ENCODE measurements around the gene BTBD6. TPM values are rescaled to one million over a fixed set of nuclear protein-coding genes. Genes with fewer than 3 reads are reported as not detected.

BTBD6 gene
- total and polyA plus RNA-seq, 9 of the 15 experiments (the other 6 are each of a cell fraction or from before 2014, with no cell fraction given), result not detected

GRCh38 chr14:105247715-105248367 lies 492 bp upstream of the BTBD6 start:
- no peaks in the 10 kb centered on the region for H3K27me3 ChIP-seq (ENCODE audit: control insufficient read depth in 2 of 2, insufficient read depth in 2 of 2, low read length in 2 of 2)
- no TSS peak for BruUV-seq (replicated peaks)
- no peak for DNase-seq (ENCODE audit: extremely low read depth in 1 of 4, low spot score in 3 of 4)
- no peaks in the 10 kb centered on the region for H3K79me2 ChIP-seq (ENCODE audit: control insufficient read depth, insufficient read depth, low read length)
- no peak overlapping the region for H3K27ac ChIP-seq (ENCODE audit: extremely low read depth, low read depth, low read length)
- no peaks in the 10 kb centered on the region for H3K4me1 ChIP-seq (replicated peaks in 1 of 2; ENCODE audit: control insufficient read depth in 2 of 2, insufficient read depth in 2 of 2, low read length in 2 of 2)
- POLR2A ChIA-PET, result no interaction called here
- H3K9me1 ChIP-seq (ENCODE audit: control insufficient read depth, insufficient read depth, low read length), result no peaks in the 10 kb centered on the region
- FAIRE-seq, result no peak
- H2AFZ ChIP-seq (ENCODE audit: low read depth, low read length), result no peak overlapping the region
- no peak overlapping the region for H3K4me2 ChIP-seq (ENCODE audit: insufficient read depth, low read length)
- no peaks in the 10 kb centered on the region for H4K20me1 ChIP-seq (replicated peaks; ENCODE audit: control insufficient read depth, insufficient read depth, low read length)
- in situ Hi-C loops (cut with MboI) (no loop called here), intact Hi-C loops (cut with micrococcal nuclease) (no loop called here)
- 98% methylated on average over 17 of the region's 42 CpGs for WGBS (ENCODE audit: insufficient coverage, low coverage, missing lambda C conversion rate)
- ATAC-seq, result no peak
- no peak overlapping the region for H3K4me3 ChIP-seq
- peaks cover 23% of the 10 kb centered on the region; the same call in 2 of the 3 replicates for H3K36me3 ChIP-seq (ENCODE audit: control insufficient read depth, insufficient read depth, low read length)
- H3K9ac ChIP-seq (ENCODE audit: insufficient read depth in 1 of 2, low read depth in 2 of 2, low read length in 2 of 2), result no peak overlapping the region
- CTCF ChIA-PET (ENCODE audit: low intra/inter-chr PET ratio), result no interaction called here
- H3K9me3 ChIP-seq (replicated peaks; ENCODE audit: control insufficient read depth, insufficient read depth, low read depth, low read length), result no peaks in the 10 kb centered on the region
- TF ChIP-seq FOXJ3 (CRISPR knock-in tag; IDR thresholded peaks at IDR 0.05), result no peak
- TF ChIP-seq, protein P1, sequence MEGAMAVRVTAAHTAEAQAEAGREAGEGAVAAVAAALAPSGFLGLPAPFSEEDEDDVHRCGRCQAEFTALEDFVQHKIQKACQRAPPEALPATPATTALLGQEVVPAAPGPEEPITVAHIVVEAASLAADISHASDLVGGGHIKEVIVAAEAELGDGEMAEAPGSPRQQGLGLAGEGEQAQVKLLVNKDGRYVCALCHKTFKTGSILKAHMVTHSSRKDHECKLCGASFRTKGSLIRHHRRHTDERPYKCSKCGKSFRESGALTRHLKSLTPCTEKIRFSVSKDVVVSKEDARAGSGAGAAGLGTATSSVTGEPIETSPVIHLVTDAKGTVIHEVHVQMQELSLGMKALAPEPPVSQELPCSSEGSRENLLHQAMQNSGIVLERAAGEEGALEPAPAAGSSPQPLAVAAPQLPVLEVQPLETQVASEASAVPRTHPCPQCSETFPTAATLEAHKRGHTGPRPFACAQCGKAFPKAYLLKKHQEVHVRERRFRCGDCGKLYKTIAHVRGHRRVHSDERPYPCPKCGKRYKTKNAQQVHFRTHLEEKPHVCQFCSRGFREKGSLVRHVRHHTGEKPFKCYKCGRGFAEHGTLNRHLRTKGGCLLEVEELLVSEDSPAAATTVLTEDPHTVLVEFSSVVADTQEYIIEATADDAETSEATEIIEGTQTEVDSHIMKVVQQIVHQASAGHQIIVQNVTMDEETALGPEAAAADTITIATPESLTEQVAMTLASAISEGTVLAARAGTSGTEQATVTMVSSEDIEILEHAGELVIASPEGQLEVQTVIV (CRISPR knock-in tag; IDR thresholded peaks at IDR 0.05; ENCODE audit: borderline replicate concordance), result no peak
- peak; percentile 30 for TF ChIP-seq POLR2G (IDR thresholded peaks at IDR 0.05; ENCODE audit: low read depth, low read length)
- TF ChIP-seq, protein P2, sequence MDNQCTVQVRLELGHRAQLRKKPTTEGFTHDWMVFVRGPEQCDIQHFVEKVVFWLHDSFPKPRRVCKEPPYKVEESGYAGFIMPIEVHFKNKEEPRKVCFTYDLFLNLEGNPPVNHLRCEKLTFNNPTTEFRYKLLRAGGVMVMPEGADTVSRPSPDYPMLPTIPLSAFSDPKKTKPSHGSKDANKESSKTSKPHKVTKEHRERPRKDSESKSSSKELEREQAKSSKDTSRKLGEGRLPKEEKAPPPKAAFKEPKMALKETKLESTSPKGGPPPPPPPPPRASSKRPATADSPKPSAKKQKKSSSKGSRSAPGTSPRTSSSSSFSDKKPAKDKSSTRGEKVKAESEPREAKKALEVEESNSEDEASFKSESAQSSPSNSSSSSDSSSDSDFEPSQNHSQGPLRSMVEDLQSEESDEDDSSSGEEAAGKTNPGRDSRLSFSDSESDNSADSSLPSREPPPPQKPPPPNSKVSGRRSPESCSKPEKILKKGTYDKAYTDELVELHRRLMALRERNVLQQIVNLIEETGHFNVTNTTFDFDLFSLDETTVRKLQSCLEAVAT (IDR thresholded peaks at IDR 0.05), result no peak
- no peak for TF ChIP-seq CUX1 (CRISPR knock-in tag; IDR thresholded peaks at IDR 0.05)
- 0 out of 2 replicates have a peak, but pooled peaks have one; percentile 29 for TF ChIP-seq BCOR (IDR thresholded peaks at IDR 0.05)
- TF ChIP-seq RBM25 (IDR thresholded peaks at IDR 0.05; ENCODE audit: low read depth, low read length, severe bottlenecking), result peak; percentile 29
- no peak for TF ChIP-seq U2AF1 (optimal IDR thresholded peaks at IDR 0.05; ENCODE audit: low read depth, low read length)
